Stimulated activated CD4-positive, alpha-beta T cell treated with anti-CD3 and anti-CD28 coated beads, Interleukin-4, amount 100 ng/mL, for 24 hours (primary cell): Measurements from ENCODE around the gene MYO3B.
"Not testable (repeated sequence)": the region's sequence is repeated elsewhere in the genome, so short reads cannot be mapped to it uniquely, and the experiment has no call there.

Experiments
- DNase-seq: peaks from one replicate; pipeline ENCODE4 v3.0.0-alpha.2; 2020

Gene MYO3B

DNA sequence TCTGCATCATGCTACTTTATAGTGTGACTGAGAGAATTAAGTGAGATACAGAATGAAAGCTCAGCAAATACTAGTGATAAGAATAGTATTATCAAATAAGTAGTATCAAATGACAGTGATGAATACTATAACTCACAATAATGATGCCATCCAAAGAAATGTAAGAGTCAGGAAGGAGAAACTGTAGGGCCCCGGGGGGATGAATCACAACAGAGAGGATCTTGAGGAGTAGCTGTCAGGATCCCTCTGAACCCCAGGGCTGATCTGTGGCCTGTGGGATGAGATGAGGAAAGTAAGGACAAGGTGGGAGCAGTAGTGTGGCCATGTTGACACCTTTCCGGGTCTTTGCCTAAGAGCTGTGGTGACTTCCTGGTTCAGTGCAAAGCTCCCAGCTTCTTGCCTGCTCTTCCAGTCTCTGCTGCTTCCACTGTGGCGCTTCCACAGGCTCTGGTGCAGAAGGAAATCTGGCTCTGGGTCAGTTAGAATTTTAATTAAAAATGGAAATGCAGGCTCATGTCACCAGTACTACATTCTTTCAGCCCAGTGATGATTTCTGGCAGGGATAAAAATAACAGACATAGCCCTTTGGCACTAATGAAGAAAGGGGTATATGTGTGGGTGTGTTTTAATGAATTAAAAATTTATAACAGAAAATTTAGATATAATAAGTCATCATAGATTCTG is 166.9 kb downstream of the MYO3B start:
- no peak for DNase-seq

GRCh38 chr2:170345607-170346006 is 167.7 kb downstream of the MYO3B start:
- DNase-seq: no peak

GRCh38 chr2:170349269-170349668 is 171.3 kb downstream of the MYO3B start:
- not testable (repeated sequence) for DNase-seq

GRCh38 chr2:170350929-170351826 is 173.2 kb downstream of the MYO3B start:
- no peak for DNase-seq

- no peak for DNase-seq
Observed at GRCh38 chr2:170353723-170354122, 175.8 kb downstream of the MYO3B start.

DNA sequence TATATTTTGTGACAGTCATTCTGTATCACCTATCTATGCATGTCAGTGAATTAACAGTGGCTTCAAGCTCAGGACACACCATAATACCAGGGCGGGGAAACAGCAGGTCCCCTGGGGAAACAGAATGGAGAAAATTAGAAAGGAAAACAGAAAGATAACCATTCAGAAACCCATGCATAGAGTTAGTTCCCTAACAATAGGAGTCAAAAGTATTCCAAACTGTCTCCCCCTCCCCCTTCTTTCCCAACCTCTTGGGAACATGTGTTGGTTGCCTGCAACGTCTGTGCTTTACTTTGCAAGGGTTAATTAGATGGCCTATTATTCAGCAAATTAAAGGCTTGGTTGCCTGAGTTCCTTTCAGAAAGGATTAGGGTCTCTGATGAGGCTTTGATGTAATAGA is 176.4 kb downstream of the MYO3B start:
- DNase-seq: no peak

- DNase-seq: no peak
Observed at GRCh38 chr2:170354855-170355780, 177.2 kb downstream of the MYO3B start.

DNA sequence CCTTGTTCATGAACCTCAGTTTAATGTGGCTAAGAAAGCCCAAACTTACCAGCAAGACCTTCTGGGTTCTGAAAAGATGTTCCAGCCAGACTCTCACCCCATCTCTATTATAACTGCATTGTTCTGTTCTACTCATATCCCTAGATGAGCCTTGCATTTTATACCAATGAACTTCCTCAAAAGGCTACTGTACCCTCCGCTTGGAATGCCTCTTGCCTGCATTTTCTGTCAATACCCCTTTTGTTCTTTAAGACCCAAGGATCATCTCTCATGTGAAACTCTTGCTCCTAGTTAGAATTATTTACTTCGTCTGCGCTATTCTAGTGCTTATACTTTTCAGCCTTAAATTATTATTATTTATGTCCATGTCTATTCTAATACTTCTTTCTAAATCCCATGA is 181.5 kb downstream of the MYO3B start:
- DNase-seq: no peak

DNA sequence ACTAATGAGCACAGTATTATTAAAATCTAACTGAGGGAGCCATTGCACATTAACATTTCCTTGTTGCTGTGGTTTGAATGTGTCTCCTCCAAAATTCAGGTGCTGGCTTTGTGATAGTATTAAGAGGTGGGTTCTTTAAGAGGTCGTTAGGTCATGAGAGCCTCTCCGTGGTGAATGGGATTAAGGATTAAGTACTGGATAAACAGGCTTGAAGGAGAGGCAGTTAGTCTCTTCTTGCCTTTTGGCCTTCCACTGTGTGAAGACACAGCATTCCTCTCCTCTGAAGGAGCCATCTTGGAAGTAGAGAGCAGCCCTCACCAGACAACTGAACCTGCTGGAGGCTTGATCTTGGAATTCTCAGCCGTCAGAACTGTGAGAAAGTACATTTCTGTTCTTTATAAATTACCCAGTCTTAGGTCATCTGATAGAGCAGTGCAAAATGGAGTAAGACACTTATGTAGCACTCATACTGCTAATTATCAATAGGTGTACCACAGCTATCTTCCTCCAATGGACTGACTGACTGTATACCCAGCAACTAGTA is 182.7 kb downstream of the MYO3B start:
- no peak for DNase-seq

GRCh38 chr2:170361090-170361936 is 183.4 kb downstream of the MYO3B start:
- DNase-seq: peak; percentile 58

- no peak for DNase-seq
Observed at GRCh38 chr2:170362313-170362870, 184.4 kb downstream of the MYO3B start.

DNA sequence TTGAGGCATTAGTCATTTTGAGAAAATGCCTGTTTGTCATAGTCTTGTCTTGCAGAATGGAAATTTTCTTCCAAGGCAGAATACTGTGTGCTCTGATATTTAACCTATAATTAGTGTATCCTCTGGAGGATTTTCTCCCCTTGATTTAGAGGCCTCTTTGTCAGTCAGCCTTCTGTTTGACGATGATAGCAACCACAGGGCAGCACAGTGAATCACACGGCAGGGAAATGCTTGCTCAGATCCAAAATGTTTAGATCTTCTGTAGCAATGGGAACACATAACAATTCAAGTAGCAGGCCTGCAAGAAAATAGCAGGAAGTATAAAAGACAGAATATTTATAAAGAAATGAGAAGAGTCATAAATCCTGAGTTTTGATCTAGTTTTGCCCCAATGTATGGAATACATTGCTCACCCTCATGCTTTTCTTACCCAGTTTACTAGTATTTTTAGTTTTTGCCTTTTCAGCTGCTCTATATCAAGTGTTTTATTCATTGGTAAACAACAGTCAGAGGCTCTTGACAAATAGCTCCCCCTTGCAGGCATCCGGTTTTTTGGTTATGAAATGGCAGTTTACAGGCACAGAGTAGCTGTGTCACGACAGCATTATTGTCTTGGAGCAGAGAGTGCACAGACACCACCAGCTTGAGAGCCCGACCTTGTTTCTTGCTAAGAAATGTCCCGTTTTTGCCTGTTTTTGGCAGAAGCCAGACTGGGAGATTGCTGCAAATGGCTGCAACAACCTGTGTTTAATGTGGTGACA is 185.1 kb downstream of the MYO3B start:
- DNase-seq: no peak

- no peak for DNase-seq
Observed at GRCh38 chr2:170365003-170365402, 187.1 kb downstream of the MYO3B start.

DNA sequence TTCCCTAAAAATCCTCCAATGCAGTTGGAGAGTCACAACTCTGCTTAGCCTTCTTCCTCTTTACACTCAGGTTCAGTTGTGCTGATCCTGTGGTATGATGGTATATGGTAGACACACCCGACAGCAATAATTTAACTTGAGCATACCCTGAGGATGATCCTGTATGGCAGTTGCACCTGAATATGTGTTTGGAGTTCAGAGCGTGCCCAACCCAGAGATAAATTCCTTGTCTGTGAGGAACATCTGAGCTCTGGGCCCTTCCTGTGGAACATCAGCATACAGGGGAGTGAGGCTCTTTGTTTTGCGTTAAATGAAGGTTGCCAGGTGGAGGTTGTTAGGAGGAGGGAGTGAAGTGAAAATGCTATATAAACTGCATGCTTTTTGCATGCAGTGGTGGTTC is 187.7 kb downstream of the MYO3B start:
- no peak for DNase-seq

DNA sequence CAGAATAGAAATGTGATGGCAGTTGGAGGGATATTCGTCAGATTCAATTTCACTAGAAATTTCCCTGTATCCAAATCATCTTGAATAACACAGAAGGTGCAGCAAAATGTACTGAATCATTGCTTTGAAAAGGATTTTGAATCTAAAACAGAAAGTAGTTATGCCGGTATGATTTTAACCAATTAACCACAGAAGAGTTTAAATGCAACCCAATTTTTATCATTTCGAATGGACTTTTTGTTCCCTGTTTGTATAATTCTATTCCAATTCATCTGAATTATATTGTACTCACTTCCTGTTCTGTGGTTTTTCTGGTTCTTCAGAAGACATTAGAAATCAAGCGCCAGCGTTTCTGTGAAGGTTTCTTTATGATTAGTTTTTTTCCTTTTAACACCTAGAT is 190.4 kb downstream of the MYO3B start:
- no peak for DNase-seq

GRCh38 chr2:170369228-170369627 is 191.3 kb downstream of the MYO3B start:
- no peak for DNase-seq

- DNase-seq: no peak
Observed at GRCh38 chr2:170369894-170370293, 191.9 kb downstream of the MYO3B start.

GRCh38 chr2:170371231-170371998 is 193.5 kb downstream of the MYO3B start:
- DNase-seq: no peak

- no peak for DNase-seq
Observed at GRCh38 chr2:170375192-170375591, 197.2 kb downstream of the MYO3B start.
